KMS-11 (cell line): ENCODE data around the gene IFRD2.
A peak's percentile ranks its signal among the peaks of the same experiment; 100 is the strongest.
"Not testable (repeated sequence)": the region's sequence is repeated elsewhere in the genome, so short reads cannot be mapped to it uniquely, and the experiment has no call there.

Source experiments
- H2AFZ ChIP-seq: fragments of 200-600 bp; sonication (generic); 2 replicates; pipeline ENCODE4 v1.6.1; 2016; ENCODE audit warnings: antibody characterized with exemption, mixed run types, low read depth
- H3K27ac ChIP-seq: fragments of 200-600 bp; sonication (generic); 2 replicates; pipeline ENCODE4 v1.6.1; 2016; ENCODE audit warnings: mild to moderate bottlenecking, mixed run types
- H3K27me3 ChIP-seq: fragments of 200-600 bp; sonication (generic); 2 replicates; pipeline ENCODE4 v1.6.1; 2017; ENCODE audit warnings: mild to moderate bottlenecking, low read depth, mixed run types, moderate library complexity; ENCODE audit not compliant: insufficient read depth
- H3K36me3 ChIP-seq: fragments of 200-600 bp; sonication (generic); 2 replicates; pipeline ENCODE4 v1.6.1; 2017; ENCODE audit warnings: mild to moderate bottlenecking, mixed run types; ENCODE audit not compliant: insufficient read depth
- H3K4me1 ChIP-seq: fragments of 200-600 bp; sonication (generic); 2 replicates; pipeline ENCODE4 v1.6.1; 2016; ENCODE audit warnings: mild to moderate bottlenecking, low read depth, mixed run types; ENCODE audit not compliant: poor library complexity, severe bottlenecking
- H3K4me2 ChIP-seq: fragments of 200-600 bp; sonication (generic); 2 replicates; pipeline ENCODE4 v1.7.0; 2016; ENCODE audit warnings: mild to moderate bottlenecking, mixed run types
- H3K4me3 ChIP-seq: fragments of 200-600 bp; sonication (generic); IDR thresholded peaks from 2 replicates; pipeline ENCODE4 v1.6.1; 2017; ENCODE audit warnings: low read depth, low read length, mixed read lengths; ENCODE audit not compliant: insufficient read depth
- H3K79me2 ChIP-seq: fragments of 200-600 bp; sonication (generic); 2 replicates; pipeline ENCODE4 v1.6.1; 2016; ENCODE audit warnings: low read depth, mixed run types; ENCODE audit not compliant: insufficient read depth
- H3K9ac ChIP-seq: fragments of 200-600 bp; sonication (generic); 2 replicates; pipeline ENCODE4 v1.6.1; 2016; ENCODE audit warnings: mild to moderate bottlenecking, mixed run types
- H4K20me1 ChIP-seq: fragments of 200-600 bp; sonication (generic); 2 replicates; pipeline ENCODE4 v1.6.1; 2016; ENCODE audit warnings: mild to moderate bottlenecking, mixed run types; ENCODE audit not compliant: insufficient read depth
- CTCF ChIP-seq: fragments of 200-600 bp; sonication (generic); conservative IDR thresholded peaks from 2 replicates; pipeline ENCODE4 v1.6.1; 2017; ENCODE audit warnings: low read depth, mild to moderate bottlenecking, antibody characterized with exemption, low read length, moderate library complexity, mixed read lengths

The IFRD2 gene

DNA sequence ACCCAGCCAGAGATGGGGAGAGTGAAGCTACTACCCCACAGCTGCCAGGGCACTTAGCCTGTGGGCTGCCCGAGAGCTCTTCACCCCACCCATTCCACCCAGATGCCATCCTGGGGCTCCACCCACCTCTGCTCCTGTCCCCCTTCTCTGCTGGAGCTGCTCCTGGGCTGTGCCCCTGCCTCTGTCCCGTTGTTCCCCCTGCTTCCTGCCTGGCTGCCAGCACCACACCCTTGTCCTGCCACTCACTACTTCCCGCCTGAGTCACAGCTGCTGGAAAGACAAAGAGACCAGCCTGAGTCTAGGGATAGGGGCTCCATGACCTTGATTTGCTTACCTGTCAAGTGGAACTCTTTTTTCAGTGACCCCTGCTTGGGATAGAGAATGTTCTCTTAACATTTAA is 43.8 kb downstream of the IFRD2 start:
- Histone ChIP-seq H4K20me1 (no peaks in the 10 kb centered on the region), H3K27ac (no peak overlapping the region), H3K9ac (no peak overlapping the region), H2AFZ (no peak overlapping the region), H3K4me3 (no peak overlapping the region), H3K27me3 (no peaks in the 10 kb centered on the region), H3K4me1 (peaks cover 11% of the 10 kb centered on the region), H3K4me2 (no peak overlapping the region), H3K36me3 (no peaks in the 10 kb centered on the region), H3K79me2 (peaks cover 17% of the 10 kb centered on the region; the same call in 1 of the 2 replicates)
- no peak for TF ChIP-seq CTCF

DNA sequence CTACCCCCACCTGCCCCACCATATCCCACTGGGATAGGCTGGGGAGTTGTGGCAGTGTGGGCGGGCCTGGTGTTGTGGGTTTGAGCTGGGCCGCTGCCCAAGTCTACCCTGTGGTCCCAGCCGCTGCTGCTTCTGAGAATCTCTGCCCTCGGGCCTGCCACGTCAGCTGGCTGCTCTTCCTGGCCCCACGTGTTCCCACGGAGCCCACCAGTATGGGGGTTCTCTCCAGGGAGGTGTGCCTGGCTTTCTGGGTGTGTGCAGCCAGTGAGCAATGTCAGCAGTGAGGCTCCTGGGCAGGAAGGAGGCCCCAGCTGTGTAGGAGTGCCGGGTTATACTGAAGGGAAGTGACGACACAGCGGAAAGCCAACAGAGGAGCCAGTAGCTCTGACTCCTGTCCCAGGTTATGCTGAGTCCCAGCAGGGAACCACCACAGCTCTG is 45.7 kb downstream of the IFRD2 start:
- peak overlapping the region; percentile 53; the same call in 1 of the 2 replicates for H3K9ac ChIP-seq
- H3K36me3 ChIP-seq = no peaks in the 10 kb centered on the region
- TF ChIP-seq CTCF = peak; percentile 17; the same call in 1 of the 2 replicates
- H3K27me3 ChIP-seq = no peaks in the 10 kb centered on the region
- no peak overlapping the region for H3K4me3 ChIP-seq
- peaks cover 24% of the 10 kb centered on the region; the same call in 1 of the 2 replicates for H3K79me2 ChIP-seq
- H3K27ac ChIP-seq = peak overlapping the region; percentile 80
- no peaks in the 10 kb centered on the region for H4K20me1 ChIP-seq
- H3K4me1 ChIP-seq = peaks cover 11% of the 10 kb centered on the region
- H3K4me2 ChIP-seq = peak overlapping the region; percentile 94
- H2AFZ ChIP-seq = peak overlapping the region; percentile 30

- Histone ChIP-seq H2AFZ (peak overlapping the region; percentile 30), H4K20me1 (no peaks in the 10 kb centered on the region), H3K36me3 (no peaks in the 10 kb centered on the region), H3K9ac (peak overlapping the region; percentile 53; the same call in 1 of the 2 replicates), H3K4me3 (no peak overlapping the region), H3K4me2 (peak overlapping the region; percentile 94), H3K27me3 (no peaks in the 10 kb centered on the region), H3K4me1 (peaks cover 11% of the 10 kb centered on the region), H3K79me2 (peaks cover 24% of the 10 kb centered on the region; the same call in 1 of the 2 replicates), H3K27ac (peak overlapping the region; percentile 80)
- peak; percentile 87 for TF ChIP-seq CTCF
These were observed 46.3 kb downstream of the IFRD2 start for GRCh38 chr3:50245831-50246516.

DNA sequence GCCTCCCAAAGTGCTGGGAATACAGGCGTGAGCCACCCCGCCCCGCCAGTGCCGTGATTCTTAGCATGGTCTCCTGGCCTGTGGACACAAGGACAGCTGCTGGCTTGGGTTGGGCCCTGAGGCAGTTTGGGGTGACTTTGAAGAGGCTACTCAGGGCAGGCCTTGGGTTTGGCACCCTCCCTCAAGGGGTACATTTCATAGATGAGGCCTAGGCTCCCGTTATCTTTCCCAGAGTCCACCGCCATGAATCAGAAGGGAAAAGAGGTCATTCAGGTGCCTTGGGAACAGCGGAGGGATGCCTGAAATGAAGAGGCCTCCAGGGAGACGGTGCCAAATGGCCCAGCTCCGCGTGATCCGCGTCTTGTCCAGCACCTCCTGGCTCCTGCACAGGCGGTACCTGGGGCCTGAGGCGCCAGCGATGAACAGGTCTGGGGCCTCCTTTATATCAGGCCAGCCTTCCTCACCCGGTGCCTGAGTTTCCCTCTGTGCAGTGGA is 46.9 kb downstream of the IFRD2 start:
- Histone ChIP-seq H3K36me3 (no peaks in the 10 kb centered on the region), H3K9ac (peak overlapping the region; percentile 53; the same call in 1 of the 2 replicates), H3K79me2 (peaks cover 27% of the 10 kb centered on the region; the same call in 1 of the 2 replicates), H2AFZ (no peak overlapping the region), H3K4me1 (peaks cover 11% of the 10 kb centered on the region), H3K27ac (peak overlapping the region; percentile 80; the same call in 1 of the 2 replicates), H3K4me3 (no peak overlapping the region), H4K20me1 (no peaks in the 10 kb centered on the region), H3K4me2 (peak overlapping the region; percentile 94; the same call in 1 of the 2 replicates), H3K27me3 (no peaks in the 10 kb centered on the region)
- TF ChIP-seq CTCF = no peak

DNA sequence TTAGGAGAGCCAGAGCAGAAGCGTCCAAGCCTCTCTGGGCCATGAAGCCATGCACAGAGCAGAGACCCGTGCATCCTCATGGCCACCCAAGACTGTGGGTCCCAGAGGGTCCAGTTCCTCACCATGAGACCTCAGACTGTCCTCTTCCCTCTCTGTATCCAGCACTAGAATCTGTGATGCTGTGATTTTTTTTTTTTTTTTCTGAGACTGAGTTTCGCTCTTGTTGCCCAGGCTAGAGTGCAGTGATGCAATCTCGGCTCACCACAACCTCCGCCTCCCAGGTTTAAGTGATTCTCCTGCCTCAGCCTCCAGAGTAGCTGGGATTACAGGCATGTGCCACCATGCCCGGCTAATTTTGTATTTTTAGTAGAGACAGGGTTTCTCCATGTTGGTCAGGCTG is 47.4 kb downstream of the IFRD2 start:
- H3K36me3 ChIP-seq, H4K20me1 ChIP-seq, H3K9ac ChIP-seq, H3K27ac ChIP-seq, H3K27me3 ChIP-seq, H3K4me3 ChIP-seq, H3K4me2 ChIP-seq, H2AFZ ChIP-seq: not testable (repeated sequence)
- Histone ChIP-seq H3K4me1 (peaks cover 11% of the 10 kb centered on the region), H3K79me2 (peaks cover 32% of the 10 kb centered on the region; the same call in 1 of the 2 replicates)
